Mesothelial cell of epicardium (in vitro differentiated cells): ENCODE measurements around the gene WWOX. TPM values are rescaled to one million over a fixed set of nuclear protein-coding genes. Genes with fewer than 3 reads are reported as not detected.

Experiments
- DNase-seq, 2 experiments: peaks; one replicate each; pipeline ENCODE4 v3.0.0; 2021; ENCODE audit warnings: low spot score in 2 of 2; ENCODE audit not compliant: unreplicated experiment in 2 of 2
- H3K27ac Mint-ChIP-seq: 2 replicates; pipeline ENCODE4 v1.8.0; 2021; ENCODE audit warnings: mixed read lengths
- H3K27me3 Mint-ChIP-seq: 2 replicates; pipeline ENCODE4 v1.8.0; 2021; ENCODE audit warnings: low read depth, mixed read lengths
- H3K36me3 Mint-ChIP-seq: 2 replicates; pipeline ENCODE4 v1.8.0; 2021; ENCODE audit warnings: mixed read lengths
- H3K4me1 Mint-ChIP-seq: 2 replicates; pipeline ENCODE4 v1.8.0; 2021; ENCODE audit warnings: mixed read lengths
- H3K4me3 Mint-ChIP-seq: 2 replicates; pipeline ENCODE4 v1.8.0; 2021; ENCODE audit warnings: mild to moderate bottlenecking, moderate library complexity, mixed read lengths
- H3K9me3 Mint-ChIP-seq: 2 replicates; pipeline ENCODE4 v1.8.0; 2021; ENCODE audit warnings: mixed read lengths
- CTCF ChIP-seq: fragments of 200-600 bp; sonication (generic); IDR thresholded peaks from one replicate; pipeline ENCODE4 v1.5.0; 2021; ENCODE audit warnings: antibody characterized with exemption; ENCODE audit not compliant: unreplicated experiment
- total RNA-seq: library from RNA; stranded (reverse); gene quantifications from 3 replicates; pipeline ENCODE4 v1.2.1, GENCODE V29; 2021

The WWOX gene
- total RNA-seq, 1 donor from 2014 or later: 29.7 TPM

- no peak for TF ChIP-seq CTCF
- H3K9me3 Mint-ChIP-seq: no peaks in the 10 kb centered on the region
- peaks cover 28% of the 10 kb centered on the region for H3K27me3 Mint-ChIP-seq
- no peak for DNase-seq
- H3K4me3 Mint-ChIP-seq: no peak overlapping the region
- H3K4me1 Mint-ChIP-seq: no peaks in the 10 kb centered on the region
- no peaks in the 10 kb centered on the region for H3K36me3 Mint-ChIP-seq
- no peak overlapping the region for H3K27ac Mint-ChIP-seq
Measured at GRCh38 chr16:78274771-78275170, 175.3 kb downstream of the WWOX start.

- no peak for DNase-seq
- no peak overlapping the region for H3K4me3 Mint-ChIP-seq
- TF ChIP-seq CTCF: no peak
- no peaks in the 10 kb centered on the region for H3K4me1 Mint-ChIP-seq
- H3K9me3 Mint-ChIP-seq: no peaks in the 10 kb centered on the region
- no peaks in the 10 kb centered on the region for H3K36me3 Mint-ChIP-seq
- H3K27me3 Mint-ChIP-seq: peaks cover 28% of the 10 kb centered on the region
- no peak overlapping the region for H3K27ac Mint-ChIP-seq
Measured at GRCh38 chr16:78275420-78275819, 176.0 kb downstream of the WWOX start.

GRCh38 chr16:78277321-78278055, 178.0 kb downstream of the WWOX start:
- H3K27ac Mint-ChIP-seq: no peak overlapping the region
- peaks cover 28% of the 10 kb centered on the region for H3K27me3 Mint-ChIP-seq
- no peak for TF ChIP-seq CTCF
- no peaks in the 10 kb centered on the region for H3K9me3 Mint-ChIP-seq
- H3K4me1 Mint-ChIP-seq: no peaks in the 10 kb centered on the region
- peaks cover 2% of the 10 kb centered on the region for H3K36me3 Mint-ChIP-seq
- H3K4me3 Mint-ChIP-seq: no peak overlapping the region
- DNase-seq: no peak

- TF ChIP-seq CTCF: no peak
- Mint-ChIP-seq H3K9me3 (no peaks in the 10 kb centered on the region), H3K27ac (no peak overlapping the region), H3K4me3 (no peak overlapping the region), H3K36me3 (peaks cover 2% of the 10 kb centered on the region), H3K4me1 (no peaks in the 10 kb centered on the region), H3K27me3 (peaks cover 25% of the 10 kb centered on the region)
- no peak for DNase-seq
Measured at GRCh38 chr16:78278056-78278450, 178.6 kb downstream of the WWOX start.

GRCh38 chr16:78281115-78281514, 181.7 kb downstream of the WWOX start:
- H3K9me3 Mint-ChIP-seq: no peaks in the 10 kb centered on the region
- no peak overlapping the region for H3K4me3 Mint-ChIP-seq
- peaks cover 1% of the 10 kb centered on the region for H3K27me3 Mint-ChIP-seq
- TF ChIP-seq CTCF: no peak
- H3K36me3 Mint-ChIP-seq: peaks cover 2% of the 10 kb centered on the region
- DNase-seq: no peak
- no peaks in the 10 kb centered on the region for H3K4me1 Mint-ChIP-seq
- no peak overlapping the region for H3K27ac Mint-ChIP-seq
